PC-9 (cell line): ENCODE results near the gene ZCCHC14. TPM values are rescaled to one million over a fixed set of nuclear protein-coding genes. Genes with fewer than 3 reads are reported as not detected.

Experiments used
- BruUV-seq: library from RNA; stranded (reverse); fragments of 400-500 nt; replicated peaks from 2 replicates; lab custom pipeline; 2021; lab: Mats Ljungman, UMichigan
- CTCF ChIA-PET: fragments of 300-600 bp; sonication (Branson Sonifier 250); formaldehyde crosslinking; loops from one replicate; lab custom pipeline; 2022; ENCODE audit warnings: antibody characterized with exemption; lab: Charles Lee
- POLR2A ChIA-PET: fragments of 300-600 bp; sonication (Branson Sonifier 250); formaldehyde crosslinking; loops from one replicate; lab custom pipeline; 2022; ENCODE audit warnings: antibody characterized with exemption; ENCODE audit not compliant: unreplicated experiment; lab: Charles Lee
- DNase-seq, 2 experiments: peaks; one replicate each; pipeline versions ENCODE4 v3.0.0 to v3.0.0-alpha.2; 2015 to 2022; ENCODE audit warnings: mixed read lengths in 1 of 2
- H2AFZ ChIP-seq: fragments of 200-600 bp; sonication (generic); 2 replicates; pipeline ENCODE4 v1.8.1; 2017; ENCODE audit warnings: antibody characterized with exemption
- H3F3A ChIP-seq: fragments of 200-600 bp; sonication (generic); 2 replicates; pipeline ENCODE4 v1.8.1; 2017; ENCODE audit warnings: antibody characterized with exemption, mild to moderate bottlenecking, low read depth; ENCODE audit not compliant: insufficient read depth
- H3K27ac ChIP-seq: fragments of 200-600 bp; sonication (generic); 2 replicates; pipeline ENCODE4 v1.6.1; 2016; ENCODE audit warnings: mixed run types
- H3K27me3 ChIP-seq: fragments of 200-600 bp; sonication (generic); 2 replicates; pipeline ENCODE4 v1.6.1; 2016; ENCODE audit warnings: low read depth, mixed run types; ENCODE audit not compliant: insufficient read depth
- H3K36me3 ChIP-seq: fragments of 200-600 bp; sonication (generic); 2 replicates; pipeline ENCODE4 v1.6.1; 2016; ENCODE audit warnings: low read depth, mixed run types
- H3K4me1 ChIP-seq: fragments of 200-600 bp; sonication (generic); replicated peaks from 2 replicates; pipeline ENCODE4 v1.6.1; 2016; ENCODE audit warnings: mixed run types; ENCODE audit not compliant: insufficient read depth
- H3K4me2 ChIP-seq: fragments of 200-600 bp; sonication (generic); 2 replicates; pipeline ENCODE4 v1.6.1; 2017; ENCODE audit warnings: mixed run types
- H3K4me3 ChIP-seq: fragments of 200-600 bp; sonication (generic); 2 replicates; pipeline ENCODE4 v1.6.1; 2016; ENCODE audit warnings: mixed run types
- H3K79me2 ChIP-seq: fragments of 200-600 bp; sonication (generic); 2 replicates; pipeline ENCODE4 v1.6.1; 2017; ENCODE audit warnings: low read depth, mixed run types
- H3K9me2 ChIP-seq: fragments of 200-600 bp; sonication (generic); 2 replicates; pipeline ENCODE4 v1.8.1; 2017; ENCODE audit warnings: mild to moderate bottlenecking; ENCODE audit not compliant: insufficient read depth
- H3K9me3 ChIP-seq: fragments of 200-600 bp; sonication (generic); 2 replicates; pipeline ENCODE4 v1.8.1; 2016; ENCODE audit warnings: low read depth; ENCODE audit not compliant: insufficient read depth
- H4K20me1 ChIP-seq: fragments of 200-600 bp; sonication (generic); 2 replicates; pipeline ENCODE4 v1.8.1; 2017; ENCODE audit not compliant: insufficient read depth
- CTCF ChIP-seq: fragments of 200-600 bp; sonication (generic); conservative IDR thresholded peaks from 2 replicates; pipeline ENCODE4 v1.6.1; 2017; ENCODE audit warnings: mixed run types, antibody characterized with exemption, mild to moderate bottlenecking, moderate library complexity
- EZH2 ChIP-seq: fragments of 200-600 bp; sonication (generic); IDR thresholded peaks from 2 replicates; pipeline ENCODE4 v1.8.0; 2017; ENCODE audit warnings: antibody characterized with exemption, low read depth
- intact Hi-C: fragments of 100-400 bp; cut with micrococcal nuclease; formaldehyde crosslinking; loops from one replicate; pipeline ENCODE4 v1.10.0; 2022; ENCODE audit not compliant: unreplicated experiment
- total RNA-seq: library from RNA; stranded (reverse); gene quantifications from 2 replicates; pipeline ENCODE4 v1.2.3, GENCODE V29; 2021

ZCCHC14 gene
- total RNA-seq, 1 experiment from 2014 or later: 17.9 TPM

DNA sequence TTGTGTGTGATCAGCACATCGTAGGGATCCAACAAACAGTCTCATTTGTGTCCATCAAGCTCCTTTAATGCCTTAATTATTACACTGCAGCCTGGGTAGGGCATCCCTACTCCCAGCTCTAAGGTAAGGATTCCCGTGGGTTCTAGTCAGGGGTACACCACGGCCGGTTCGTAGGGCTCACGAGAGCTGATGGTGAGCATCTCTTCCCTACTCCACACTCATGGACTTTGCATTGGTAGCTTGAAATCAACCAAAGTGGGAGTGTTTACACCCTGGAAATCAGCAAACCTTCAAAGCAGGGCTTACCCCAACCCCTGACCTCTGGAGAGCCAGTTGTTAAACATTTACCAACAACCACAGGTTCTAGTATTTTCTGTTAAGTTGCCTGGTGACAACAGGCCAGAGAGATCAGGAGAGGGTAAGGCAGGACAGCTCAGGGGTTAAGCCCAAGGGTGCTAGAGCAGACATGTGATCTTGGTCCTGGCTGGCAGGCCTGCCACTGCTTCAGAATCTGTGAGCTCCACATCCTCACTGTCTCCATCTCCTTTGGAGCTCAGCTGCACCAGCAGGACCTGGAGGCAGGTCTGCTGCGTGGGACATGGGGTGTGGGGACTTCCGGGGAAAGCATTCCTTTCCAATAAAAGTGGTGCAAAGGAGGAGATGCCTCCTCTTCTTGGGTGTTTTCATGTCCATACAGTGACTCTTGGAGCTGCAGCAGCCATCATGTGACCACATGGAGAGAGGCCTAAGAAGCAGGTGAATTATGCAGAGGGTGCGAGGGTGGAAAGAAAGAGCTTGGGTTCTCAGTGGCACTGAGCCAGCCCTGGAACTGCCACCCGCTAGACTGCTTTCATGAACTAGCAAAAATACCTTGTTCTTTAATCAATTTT is 36.1 kb upstream of the ZCCHC14 start:
- Histone ChIP-seq H3K27me3 (peaks cover 90% of the 10 kb centered on the region), H3F3A (no peaks in the 10 kb centered on the region), H3K9me2 (no peaks in the 10 kb centered on the region), H3K79me2 (no peaks in the 10 kb centered on the region), H2AFZ (no peak overlapping the region), H3K27ac (no peak overlapping the region), H3K36me3 (no peaks in the 10 kb centered on the region), H4K20me1 (no peaks in the 10 kb centered on the region), H3K9me3 (peaks cover 15% of the 10 kb centered on the region; the same call in 1 of the 2 replicates), H3K4me3 (no peak overlapping the region), H3K4me1 (no peaks in the 10 kb centered on the region), H3K4me2 (no peak overlapping the region)
- TF ChIP-seq EZH2: no peak
- no peak for TF ChIP-seq CTCF
- no peak for DNase-seq
- CTCF ChIA-PET: no interaction called here
- intact Hi-C loops: no loop called here
- BruUV-seq: no TSS peak
- POLR2A ChIA-PET: no interaction called here

DNA sequence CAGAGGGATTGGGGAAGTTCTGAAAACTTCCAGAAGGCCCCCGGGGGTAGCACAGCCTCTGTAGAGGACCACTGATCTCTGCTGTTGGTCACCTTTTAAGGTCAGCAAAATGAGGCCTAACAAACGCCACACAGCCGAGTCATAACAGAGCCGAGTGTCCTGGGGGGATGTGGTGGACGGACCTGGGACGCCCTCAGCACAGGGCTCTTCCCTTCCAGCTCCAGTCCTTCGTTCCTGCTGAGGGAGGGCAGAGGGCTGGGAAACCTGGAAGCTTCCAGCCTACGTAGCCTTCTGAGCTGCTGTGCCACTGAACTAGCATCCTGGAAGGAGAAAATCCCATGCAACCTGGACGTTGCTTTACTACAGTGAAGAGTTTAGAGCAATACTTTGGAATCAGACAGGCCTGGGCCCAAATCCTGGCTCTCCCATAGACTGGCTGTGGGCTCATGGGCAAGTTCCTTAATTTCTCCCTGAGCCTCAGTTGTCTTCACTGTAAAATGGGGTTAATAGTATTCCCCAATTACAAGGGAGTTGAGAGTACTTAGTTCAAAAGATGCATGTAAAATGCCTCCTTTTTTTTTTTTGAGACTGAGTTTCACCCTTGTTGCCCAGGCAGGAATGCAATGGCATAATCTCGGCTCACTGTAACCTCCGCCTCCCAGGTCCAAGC is 34.4 kb upstream of the ZCCHC14 start:
- H2AFZ ChIP-seq: no peak overlapping the region
- peaks cover 15% of the 10 kb centered on the region; the same call in 1 of the 2 replicates for H3K9me3 ChIP-seq
- ChIA-PET POLR2A (no interaction called here), CTCF (no interaction called here)
- H3F3A ChIP-seq: no peaks in the 10 kb centered on the region
- no peaks in the 10 kb centered on the region for H4K20me1 ChIP-seq
- H3K4me1 ChIP-seq: no peaks in the 10 kb centered on the region
- H3K9me2 ChIP-seq: no peaks in the 10 kb centered on the region
- no TSS peak for BruUV-seq
- no peak for DNase-seq
- peaks cover 83% of the 10 kb centered on the region for H3K27me3 ChIP-seq
- no peak overlapping the region for H3K27ac ChIP-seq
- H3K4me3 ChIP-seq: no peak overlapping the region
- intact Hi-C loops: no loop called here
- H3K4me2 ChIP-seq: no peak overlapping the region
- H3K79me2 ChIP-seq: no peaks in the 10 kb centered on the region
- no peaks in the 10 kb centered on the region for H3K36me3 ChIP-seq
- TF ChIP-seq EZH2: no peak
- no peak for TF ChIP-seq CTCF

GRCh38 chr16:87526238-87526947 is 33.6 kb upstream of the ZCCHC14 start:
- TF ChIP-seq EZH2: no peak
- no peak for TF ChIP-seq CTCF
- BruUV-seq: no TSS peak
- ChIA-PET CTCF (no interaction called here), POLR2A (no interaction called here)
- Histone ChIP-seq H3K79me2 (no peaks in the 10 kb centered on the region), H4K20me1 (no peaks in the 10 kb centered on the region), H3K9me2 (no peaks in the 10 kb centered on the region), H3K9me3 (peaks cover 15% of the 10 kb centered on the region; the same call in 1 of the 2 replicates), H3K36me3 (no peaks in the 10 kb centered on the region), H3K4me1 (no peaks in the 10 kb centered on the region), H3K27ac (no peak overlapping the region), H3K4me3 (no peak overlapping the region), H3K4me2 (no peak overlapping the region), H3F3A (no peaks in the 10 kb centered on the region), H3K27me3 (peaks cover 83% of the 10 kb centered on the region), H2AFZ (no peak overlapping the region)
- intact Hi-C loops: no loop called here
- no peak for DNase-seq
